GM19455 (cell line): ENCODE measurements around the gene TMEM255B.
"Not testable (repeated sequence)": the region's sequence is repeated elsewhere in the genome, so short reads cannot be mapped to it uniquely, and the experiment has no call there.

Source experiments
- ATAC-seq: cut with Tn5 transposase; IDR thresholded peaks from one replicate; pipeline ENCODE4 v1.9.1; 2021; ENCODE audit not compliant: unreplicated experiment

TMEM255B gene

DNA sequence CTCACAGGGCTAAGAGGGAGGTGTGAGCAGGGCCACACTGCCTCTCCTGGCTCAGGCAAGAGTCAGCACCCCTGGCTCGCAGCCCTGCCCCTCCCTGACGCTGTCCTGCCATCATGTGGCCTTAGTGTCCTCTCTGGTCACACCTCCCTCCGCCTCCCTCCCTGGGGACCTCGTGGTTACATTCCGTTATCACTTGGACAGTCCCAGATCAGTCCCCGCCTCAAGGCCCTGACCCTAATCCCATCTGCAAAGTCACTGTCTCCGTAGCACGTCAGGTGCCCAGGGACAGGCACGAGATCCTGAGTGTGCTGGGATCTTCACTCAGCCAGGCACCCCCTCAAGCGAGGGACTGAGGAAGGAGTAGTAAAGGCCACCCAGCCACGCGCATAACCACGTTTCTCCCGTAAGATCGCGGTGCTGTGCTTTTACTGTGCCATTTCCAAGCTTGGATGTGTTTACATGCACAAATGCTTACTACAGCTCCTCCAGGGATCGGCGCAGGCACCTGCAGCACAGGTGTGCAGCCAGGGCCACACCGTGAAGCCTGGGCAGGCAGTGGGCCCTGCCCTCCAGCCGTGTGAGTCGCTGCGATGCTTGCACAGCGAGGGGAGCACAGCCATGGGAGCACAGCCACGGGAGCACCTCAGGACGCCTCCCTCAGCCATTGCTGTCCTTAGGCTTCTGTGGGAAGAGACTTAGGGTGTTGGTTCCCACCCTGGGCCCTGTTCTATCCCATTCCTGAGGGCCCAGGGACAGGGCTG lies 10.7 kb upstream of the TMEM255B start:
- no peak for ATAC-seq

DNA sequence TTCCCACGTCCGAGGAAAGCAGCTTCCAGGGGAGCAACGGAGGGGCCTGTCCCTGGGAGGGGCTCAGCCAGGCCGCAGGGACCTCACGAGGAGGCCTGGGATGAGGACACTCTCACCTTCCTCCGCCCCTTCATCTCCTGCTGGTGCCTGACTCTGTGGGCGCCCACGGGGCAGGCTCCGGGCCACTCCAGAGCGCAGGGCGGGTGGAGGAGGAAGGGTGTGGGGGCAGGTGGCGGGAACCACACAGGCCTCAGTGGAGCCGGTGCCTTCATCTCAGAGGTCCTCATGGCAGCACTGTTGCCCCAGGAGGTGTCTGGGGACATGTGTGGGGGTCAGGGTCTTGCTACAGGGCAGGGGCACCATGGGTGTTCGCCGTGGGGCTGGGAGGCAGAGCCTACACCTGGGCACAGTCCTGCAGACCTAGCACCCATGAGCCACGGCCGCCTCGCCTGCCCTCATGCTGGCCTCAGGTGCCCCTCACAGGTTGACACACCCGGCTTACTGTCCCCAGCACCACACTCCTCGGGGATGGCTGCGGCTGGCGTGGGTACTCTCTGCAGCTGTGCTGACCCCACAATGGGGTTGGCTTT lies 10.1 kb upstream of the TMEM255B start:
- ATAC-seq = no peak

DNA sequence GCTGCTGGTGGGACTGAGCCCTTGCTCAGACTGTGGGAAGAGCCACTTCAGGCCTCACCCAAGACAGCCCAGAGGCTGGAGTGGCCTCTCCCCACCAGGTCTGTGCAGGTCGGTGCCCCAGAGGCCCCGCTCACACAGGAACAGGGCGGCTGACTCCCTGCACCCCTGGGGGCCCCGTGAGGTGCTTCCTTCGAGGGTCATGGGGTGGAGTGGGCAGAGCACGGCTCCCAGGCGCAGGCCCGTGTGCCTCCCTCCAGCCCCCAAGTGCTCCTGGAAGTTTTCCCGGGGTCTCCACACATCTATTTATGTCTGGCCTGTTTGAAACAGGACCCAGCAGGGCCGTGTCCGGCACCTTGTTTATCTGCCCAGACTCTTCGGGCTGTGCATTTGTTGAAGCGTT lies 9.5 kb upstream of the TMEM255B start:
- ATAC-seq = no peak

DNA sequence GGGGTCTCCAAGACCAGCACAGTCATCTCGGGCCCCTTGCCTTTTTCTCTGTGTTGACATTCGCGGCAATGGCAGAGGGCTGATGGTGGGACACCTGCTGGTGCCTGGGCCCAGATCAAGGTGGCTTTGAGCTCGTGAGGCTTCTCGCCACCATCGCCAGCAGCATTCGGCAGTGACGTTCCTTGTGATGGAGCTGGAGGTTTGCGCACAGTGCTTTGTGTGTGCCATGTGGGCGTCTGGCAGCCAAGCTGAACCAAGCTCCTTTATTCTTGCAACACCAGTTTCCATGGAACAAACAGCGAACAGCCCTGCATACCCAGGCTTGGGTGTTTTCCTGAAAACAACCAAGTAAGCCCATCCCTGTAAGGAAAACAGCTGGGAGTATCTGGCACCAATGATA lies 9.1 kb upstream of the TMEM255B start:
- no peak for ATAC-seq

DNA sequence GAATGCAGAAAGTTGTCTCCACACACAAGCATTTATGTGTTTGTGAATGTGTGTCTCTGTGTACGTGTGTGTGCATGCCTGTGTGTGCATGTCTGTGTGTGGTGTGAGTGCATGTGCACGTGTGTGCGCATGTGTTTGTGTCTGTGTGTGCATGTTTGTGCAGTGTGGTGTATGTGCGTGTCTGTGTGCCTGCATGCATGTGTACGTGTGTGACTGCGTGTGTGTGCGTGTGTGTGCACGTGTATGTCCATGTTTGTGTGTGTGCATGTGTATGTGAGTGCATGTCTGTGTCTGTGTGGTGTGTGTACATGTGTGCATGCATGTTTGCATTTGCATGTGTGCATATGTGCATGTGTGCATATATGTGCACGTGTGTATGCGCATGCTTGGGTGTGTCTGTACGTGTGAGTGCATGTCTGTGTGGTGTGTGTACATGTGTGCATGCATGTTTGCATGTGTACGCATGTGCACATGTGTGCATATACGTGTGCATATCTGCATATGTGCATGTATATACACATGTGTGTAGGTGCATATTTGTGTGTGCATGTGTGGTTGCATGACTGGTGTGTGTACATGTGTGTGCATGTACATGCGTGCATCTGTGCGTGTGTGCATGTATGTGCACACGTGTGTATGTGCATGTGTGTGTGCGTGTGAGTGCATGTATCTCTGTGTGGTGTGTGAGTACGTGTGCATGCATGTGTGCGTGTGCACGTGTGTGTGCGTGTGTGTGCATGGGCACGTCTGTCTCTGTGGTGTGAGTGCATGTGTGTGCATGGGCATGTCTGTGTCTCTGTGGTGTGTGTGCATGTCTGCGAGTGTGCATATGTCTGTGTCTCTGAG lies 8.2 kb upstream of the TMEM255B start:
- ATAC-seq = no peak

DNA sequence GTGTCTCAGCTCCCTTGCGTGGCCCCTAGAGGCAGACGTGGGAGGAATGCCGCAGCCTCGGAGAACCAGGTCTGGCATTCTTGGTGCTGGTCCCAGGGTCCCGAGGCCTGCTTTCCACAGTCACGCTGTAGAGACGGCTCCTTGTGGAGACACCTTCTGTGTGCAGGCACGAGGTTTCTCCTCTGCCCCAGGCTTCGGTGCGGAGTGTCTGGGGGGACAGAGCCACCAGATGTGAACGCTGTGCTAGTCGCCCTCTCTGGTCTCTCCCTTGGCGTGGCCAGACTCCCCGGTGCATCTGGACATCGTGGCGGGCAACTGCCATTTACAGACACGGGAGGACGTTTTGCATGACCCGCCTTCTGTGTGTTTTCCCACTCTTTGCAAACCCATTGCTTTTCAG lies 7.5 kb upstream of the TMEM255B start:
- no peak for ATAC-seq

DNA sequence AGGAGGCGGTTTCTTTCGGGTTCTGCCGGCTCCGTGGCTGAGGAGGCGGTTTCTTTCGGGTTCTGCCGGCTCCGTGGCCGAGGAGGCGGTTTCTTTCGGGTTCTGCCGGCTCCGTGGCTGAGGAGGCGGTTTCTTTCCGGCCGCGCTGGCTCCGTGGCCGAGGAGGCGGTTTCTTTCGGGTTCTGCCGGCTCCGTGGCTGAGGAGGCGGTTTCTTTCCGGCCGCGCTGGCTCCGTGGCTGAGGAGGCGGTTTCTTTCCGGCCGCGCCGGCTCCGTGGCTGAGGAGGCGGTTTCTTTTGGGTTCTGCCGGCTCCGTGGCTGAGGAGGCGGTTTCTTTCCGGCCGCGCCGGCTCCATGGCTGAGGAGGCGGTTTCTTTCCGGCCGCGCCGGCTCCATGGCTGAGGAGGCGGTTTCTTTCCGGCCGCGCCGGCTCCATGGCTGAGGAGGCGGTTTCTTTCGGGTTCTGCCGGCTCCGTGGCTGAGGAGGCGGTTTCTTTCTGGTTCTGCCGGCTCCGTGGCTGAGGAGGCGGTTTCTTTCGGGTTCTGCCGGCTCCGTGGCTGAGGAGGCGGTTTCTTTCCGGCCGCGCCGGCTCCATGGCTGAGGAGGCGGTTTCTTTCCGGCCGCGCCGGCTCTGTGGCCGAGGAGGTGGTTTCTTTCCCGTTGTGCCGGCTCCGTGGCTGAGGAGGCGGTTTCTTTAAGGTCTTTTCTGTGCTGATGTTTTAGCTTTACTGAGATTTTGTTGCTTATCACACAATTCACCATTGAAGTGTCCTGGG lies 6.6 kb upstream of the TMEM255B start:
- ATAC-seq = not testable (repeated sequence)

DNA sequence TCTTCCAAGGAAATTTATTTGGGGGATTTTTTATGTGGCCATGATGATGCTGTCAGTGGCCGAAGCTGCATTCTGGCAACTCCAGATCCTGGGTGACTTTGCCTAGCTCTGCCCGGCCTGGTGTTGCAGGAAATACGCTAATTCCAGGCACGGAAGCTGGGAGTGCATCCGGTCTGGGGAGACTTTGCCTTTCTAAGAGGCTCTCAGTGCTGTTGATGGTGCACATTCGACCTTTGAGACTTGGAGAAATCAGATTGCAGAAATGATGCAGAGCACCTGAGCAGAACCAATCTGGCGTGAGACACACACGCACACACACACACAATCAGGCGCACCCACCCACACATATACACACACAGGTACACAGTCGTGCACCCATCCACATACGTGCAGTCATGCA lies 5.9 kb upstream of the TMEM255B start:
- ATAC-seq = no peak

DNA sequence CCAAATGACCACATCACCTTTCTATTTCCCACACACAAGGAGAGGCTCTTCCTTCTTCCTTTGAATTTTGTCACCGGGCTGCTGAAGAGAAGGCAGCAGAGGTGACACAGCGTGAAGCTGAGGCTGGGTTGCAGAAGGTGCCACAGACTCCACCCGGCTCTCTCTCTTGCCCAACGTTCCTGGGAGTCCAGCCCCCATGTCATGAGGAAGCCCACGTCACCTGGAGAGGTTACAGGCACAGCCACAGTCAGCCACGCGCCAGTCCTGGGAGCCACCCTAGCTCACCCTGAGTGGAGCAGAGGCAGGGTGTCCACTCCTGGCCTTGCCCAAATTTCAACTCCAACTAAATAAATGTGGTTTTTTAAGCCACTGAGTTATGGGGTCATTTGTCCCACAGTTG lies 4.8 kb upstream of the TMEM255B start:
- ATAC-seq = no peak

DNA sequence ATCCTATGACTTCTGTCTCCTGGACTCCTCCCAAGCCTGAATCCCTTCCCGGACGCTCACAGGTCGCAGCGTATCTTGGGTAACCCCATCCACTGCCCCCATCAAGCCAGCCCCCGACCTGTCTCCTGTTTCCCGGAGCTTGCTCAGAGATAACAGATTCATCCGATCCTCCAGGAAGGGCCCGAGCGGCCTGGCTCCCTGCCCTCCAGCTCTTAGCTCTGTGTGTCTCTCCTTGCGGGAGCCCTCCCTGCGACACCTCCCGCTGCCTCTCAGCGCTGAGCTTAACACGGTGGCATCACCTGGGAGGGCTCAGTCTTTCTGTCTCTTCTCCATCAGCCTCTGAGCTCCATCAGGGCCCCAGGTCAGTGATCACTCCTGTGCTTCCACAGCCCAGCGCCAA lies 4.3 kb upstream of the TMEM255B start:
- ATAC-seq = no peak

DNA sequence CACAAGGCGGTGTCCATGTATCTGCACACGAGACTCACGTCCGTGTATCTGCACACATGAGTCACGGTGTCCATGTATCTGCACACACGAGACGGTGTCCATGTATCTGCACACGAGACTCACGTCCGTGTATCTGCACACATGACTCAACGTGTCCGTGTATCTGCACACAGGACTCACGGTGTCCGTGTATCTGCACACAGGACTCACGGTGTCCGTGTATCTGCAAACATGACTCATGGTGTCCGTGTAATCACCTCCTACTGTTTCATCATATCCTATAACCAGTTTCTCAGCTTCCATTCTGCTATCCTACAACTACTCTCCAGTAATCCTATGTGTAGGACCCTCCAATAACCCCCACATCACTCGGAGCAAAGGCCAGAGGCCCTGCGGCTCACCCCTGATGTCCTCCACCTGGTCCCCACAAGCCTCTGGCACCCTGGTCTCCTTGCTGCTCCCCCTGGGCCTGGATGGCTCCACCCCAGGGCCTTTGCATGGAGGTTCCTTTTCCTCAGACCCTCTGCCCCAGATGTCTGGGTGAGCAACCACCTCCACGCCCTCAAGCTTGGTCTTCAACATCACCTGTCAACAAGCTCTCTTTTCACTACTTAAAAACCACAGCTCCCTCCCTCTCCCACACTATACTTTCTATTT lies 2.5 kb upstream of the TMEM255B start:
- ATAC-seq = no peak

DNA sequence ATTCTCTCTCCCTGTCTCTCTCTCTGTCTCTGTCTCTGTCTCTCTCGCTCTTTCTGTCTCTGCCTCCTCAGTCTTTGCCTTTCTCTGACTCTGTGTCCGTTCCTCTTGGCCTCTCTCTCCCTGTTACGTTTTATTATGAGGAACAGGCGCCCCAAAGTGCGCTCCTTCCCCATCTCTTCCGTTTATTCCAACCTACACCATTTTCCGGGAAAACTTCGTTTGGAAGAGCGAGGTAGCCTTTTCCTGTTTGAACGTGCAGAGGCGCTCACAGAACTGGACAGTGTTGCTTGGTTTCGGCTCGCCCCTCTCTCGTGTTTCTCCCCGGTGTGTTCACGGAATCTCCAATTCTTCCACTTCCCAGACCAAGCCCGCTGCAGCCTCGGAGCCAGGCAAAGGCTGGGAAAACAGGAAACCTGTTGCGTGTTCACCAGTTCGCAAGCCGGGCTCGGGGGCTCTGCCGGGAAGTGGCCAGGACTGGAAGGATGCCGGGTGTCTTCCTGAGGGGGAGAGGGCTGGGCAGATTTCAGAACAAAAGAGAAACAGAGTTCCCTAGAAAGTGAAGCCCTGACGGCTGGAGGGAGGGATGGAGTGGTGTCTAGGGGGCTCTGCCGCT lies 605 bp downstream of the TMEM255B start:
- ATAC-seq = no peak

DNA sequence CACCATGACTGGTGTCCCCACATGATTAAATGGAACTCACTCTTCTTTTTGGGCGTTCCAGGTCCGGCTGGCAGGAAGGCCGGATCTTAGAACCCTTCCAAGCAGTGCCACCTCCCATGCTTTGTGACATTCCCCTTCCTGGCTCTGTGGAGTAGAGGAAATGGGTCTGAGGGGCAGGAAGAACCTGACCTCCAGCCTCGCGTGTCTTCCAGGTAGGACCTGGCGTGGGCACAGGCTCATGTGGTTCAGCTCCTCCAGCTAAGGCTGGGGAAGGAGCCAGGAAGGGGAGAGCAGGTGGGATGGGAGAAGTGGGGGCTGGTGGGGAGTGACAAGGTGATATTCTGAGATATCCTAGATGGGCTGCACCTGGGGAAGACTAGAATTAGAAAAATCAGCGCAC lies 2.1 kb downstream of the TMEM255B start:
- ATAC-seq = no peak

DNA sequence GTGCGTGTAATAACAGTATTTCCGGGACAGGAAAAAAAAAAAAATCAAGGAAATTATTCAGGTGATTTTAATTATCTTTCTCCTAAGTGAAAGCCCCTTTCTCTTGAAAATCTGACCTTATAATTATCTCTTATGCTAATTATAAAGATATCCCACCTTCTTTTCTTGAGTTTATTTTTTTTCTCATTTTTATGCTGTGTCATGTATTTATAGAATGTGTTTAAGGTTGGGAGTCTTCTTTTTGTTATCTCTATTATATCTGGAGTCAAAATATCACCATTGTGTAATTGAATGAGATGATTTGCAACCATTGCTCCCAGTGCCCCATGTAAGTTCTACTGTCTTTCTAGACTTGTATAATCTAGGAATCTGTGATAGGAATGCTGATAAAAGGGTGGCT lies 3.0 kb downstream of the TMEM255B start:
- ATAC-seq = no peak

DNA sequence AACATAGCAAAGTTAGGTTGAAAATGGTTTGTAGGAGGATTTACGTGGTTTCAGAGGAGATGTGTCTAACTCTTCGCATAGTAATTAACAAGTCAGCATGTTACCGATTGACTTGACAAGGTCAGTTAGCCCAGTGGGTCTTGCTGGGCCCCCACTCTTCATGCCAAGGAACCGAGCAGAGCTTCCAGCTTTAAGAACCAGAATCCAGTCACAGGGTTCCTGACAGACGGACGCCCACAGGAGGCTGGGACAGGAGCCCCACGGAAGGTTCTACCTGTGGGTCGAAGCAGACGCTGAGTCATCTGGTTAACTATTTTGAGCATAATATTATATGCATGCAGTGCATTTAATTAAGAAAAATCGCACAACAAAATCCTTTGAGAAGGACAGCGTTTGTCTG lies 3.5 kb downstream of the TMEM255B start:
- ATAC-seq = no peak

DNA sequence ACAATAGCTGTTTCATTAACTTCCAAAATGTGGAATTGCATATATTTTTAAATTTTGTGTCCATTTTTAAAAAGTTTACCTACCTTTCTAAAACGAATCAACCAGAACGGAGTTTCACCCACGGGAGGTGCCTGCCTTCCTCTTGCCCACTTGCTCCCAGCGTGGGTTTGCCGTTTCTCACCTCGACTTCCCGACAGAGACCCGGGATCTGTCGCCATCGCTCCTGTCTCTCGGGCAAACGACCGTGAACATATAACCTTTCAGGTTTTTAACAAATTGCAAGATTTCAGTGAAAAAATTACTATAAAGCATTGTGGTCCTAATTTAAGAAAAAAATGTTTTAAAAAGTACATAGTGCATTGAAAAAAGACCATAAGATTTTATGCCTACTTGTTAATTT lies 4.2 kb downstream of the TMEM255B start:
- no peak for ATAC-seq

DNA sequence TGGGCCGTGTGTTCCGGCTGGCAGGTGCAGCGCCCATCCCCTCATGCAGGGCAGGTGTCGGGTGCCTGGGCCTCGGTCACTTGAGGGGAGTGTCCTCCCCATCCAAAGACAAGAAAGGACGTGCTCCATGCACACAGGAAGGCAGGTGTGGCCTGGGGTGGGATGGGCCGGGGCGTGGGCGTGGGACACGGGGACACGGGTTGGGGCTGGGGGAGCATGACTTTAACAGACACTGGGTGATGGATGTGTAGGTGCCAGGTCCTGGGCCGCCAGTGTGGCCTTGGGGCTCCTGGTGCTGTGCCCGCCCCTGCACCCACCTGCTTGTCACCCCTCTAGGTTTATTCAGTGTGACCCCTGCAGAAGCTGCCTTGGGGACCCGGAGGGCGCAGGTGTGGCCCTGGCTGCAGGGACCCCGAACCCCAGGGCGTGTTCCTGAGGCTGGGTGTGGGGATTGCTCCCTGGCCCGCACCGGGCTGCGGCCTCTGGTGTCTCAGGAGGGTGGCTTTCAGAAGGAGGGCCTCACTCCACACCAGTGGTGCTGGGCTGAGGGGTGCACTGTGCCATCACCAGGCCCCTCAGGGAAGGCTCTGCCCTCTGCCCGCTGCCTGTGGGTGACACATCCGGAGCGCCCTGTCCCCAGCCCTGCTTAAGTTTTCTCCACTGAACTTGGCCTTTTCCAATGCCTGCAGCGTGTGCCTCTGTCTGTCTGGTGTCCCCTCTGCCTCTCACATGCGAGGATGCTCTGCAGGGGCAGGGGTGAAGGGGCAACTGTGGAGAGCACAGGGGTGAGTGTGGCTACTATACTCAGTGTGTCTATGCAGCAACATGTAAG lies 5.2 kb downstream of the TMEM255B start:
- ATAC-seq = no peak

DNA sequence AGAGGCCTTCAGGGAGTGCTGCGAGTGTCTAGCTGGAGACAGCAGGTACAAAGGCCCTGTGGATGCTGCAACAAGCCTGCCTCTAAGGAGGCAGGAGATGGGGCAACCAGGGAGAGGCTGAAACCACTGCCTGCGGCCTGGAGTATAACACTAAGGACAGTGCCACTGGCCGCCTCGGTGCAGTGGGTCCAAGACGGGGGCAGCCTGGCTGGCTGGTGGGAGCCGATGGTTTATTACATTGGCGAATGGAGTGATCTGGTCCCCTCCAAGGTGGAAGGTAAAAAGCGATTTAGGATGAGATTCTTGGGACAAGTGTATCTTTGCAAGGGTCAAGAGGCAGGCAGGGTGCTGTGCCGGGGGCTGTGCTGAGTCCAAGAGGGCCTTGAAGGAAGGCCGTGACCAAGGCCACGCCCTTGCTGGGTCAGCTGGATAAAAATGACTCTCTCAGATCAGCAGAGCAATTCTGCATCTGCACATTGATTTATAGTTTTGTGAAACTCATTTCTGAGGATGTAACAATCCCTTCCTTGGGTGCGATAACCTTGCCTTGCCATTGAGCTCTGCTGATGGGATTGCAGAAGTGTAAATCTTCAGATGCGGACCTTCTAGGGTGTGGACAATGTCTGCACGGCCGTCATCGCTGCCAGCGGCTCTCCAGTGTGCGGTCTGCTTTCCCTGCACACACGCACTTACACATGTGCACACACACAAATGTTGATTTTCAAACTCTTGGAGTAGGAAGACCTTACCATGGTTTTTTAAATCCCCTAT lies 6.0 kb downstream of the TMEM255B start:
- no peak for ATAC-seq

DNA sequence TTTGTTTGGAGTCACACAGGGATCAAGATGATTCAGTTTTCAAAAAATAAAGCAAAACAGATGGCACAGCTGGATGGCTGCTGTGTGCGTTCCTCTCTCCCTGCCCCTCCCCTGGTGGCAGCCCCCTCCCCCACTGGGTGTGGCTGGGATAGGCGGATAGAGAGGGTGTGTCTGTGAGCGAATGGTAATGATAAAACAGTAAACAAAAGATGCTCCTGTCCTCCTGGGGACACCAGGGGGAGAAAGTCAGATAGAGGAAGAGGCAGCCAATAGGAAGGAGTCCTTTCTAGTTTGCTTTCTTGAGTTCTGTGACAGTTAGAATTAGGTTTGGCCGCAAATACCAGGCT lies 6.5 kb downstream of the TMEM255B start:
- ATAC-seq = no peak
